HepG2 (cell line): ENCODE data around the gene NPDC1. TPM values are rescaled to one million over a fixed set of nuclear protein-coding genes. Genes with fewer than 3 reads are reported as not detected.

Source experiments
- HNF4A ChIP-seq: sonication (generic); formaldehyde crosslinking; IDR thresholded peaks from 2 replicates; pipeline ENCODE4 v1.4.0; 2020; ENCODE audit warnings: missing genetic modification reagents
- MLXIP ChIP-seq: sonication (generic); formaldehyde crosslinking; IDR thresholded peaks from 2 replicates; pipeline ENCODE4 v1.9.0; 2021; ENCODE audit warnings: missing genetic modification reagents, borderline replicate concordance
- RBAK ChIP-seq: sonication (generic); formaldehyde crosslinking; IDR thresholded peaks from 2 replicates; pipeline ENCODE4 v1.5.1; 2020; ENCODE audit warnings: mild to moderate bottlenecking, missing genetic modification reagents
- ZNF280D ChIP-seq: sonication (generic); formaldehyde crosslinking; IDR thresholded peaks from 2 replicates; pipeline ENCODE4 v1.5.1; 2020; ENCODE audit warnings: mild to moderate bottlenecking, missing genetic modification reagents
- ZNF3 ChIP-seq: IDR thresholded peaks from 2 replicates; pipeline ENCODE4 v1.7.0; 2017; ENCODE audit warnings: inconsistent platforms
- ZNF414 ChIP-seq: sonication (generic); formaldehyde crosslinking; IDR thresholded peaks from 2 replicates; pipeline ENCODE4 v1.5.0; 2020; ENCODE audit warnings: missing genetic modification reagents
- ZNF607 ChIP-seq: sonication (generic); formaldehyde crosslinking; IDR thresholded peaks from 2 replicates; pipeline ENCODE4 v1.5.1; 2020; ENCODE audit warnings: missing genetic modification reagents, mild to moderate bottlenecking, borderline replicate concordance
- ZNF841 ChIP-seq: sonication (generic); formaldehyde crosslinking; IDR thresholded peaks from 2 replicates; pipeline ENCODE4 v1.8.1; 2023; ENCODE audit warnings: missing genetic modification reagents, borderline replicate concordance
- polyA plus RNA-seq, 8 experiments: library from polyadenylated mRNA; depleted of rRNA in 3 of 8; stranded (reverse) in 7 of 8; unstranded in 1 of 8; fragments of >200 nt; fragmentation: Illumina TruSeq in 4 of 8; extraction: Trizol in 4 of 8; gene quantifications; 2 replicates each; pipeline versions ENCODE4 v1.2.1 to v1.2.3, GENCODE V29; 2011 to 2016; ENCODE audit warnings: low read depth in 4 of 8, missing spikeins in 1 of 8, mixed read lengths in 1 of 8; ENCODE audit not compliant: insufficient read depth in 1 of 8
- total RNA-seq, 5 experiments: library from RNA; depleted of rRNA; stranded (reverse); fragments of >200 nt; fragmentation: Illumina TruSeq; extraction: Trizol; gene quantifications; 2 replicates each; pipeline ENCODE4 v1.2.3, GENCODE V29; 2016; ENCODE audit warnings: low read depth in 1 of 5
- TF ChIP-seq, protein P1 (sequence below): sonication (generic); formaldehyde crosslinking; IDR thresholded peaks from 2 replicates; pipeline ENCODE4 v1.5.0; 2020; ENCODE audit warnings: mild to moderate bottlenecking, missing genetic modification reagents, borderline replicate concordance
- TF ChIP-seq, protein P2 (sequence below): sonication (generic); formaldehyde crosslinking; IDR thresholded peaks from 2 replicates; pipeline ENCODE4 v1.5.1; 2020; ENCODE audit warnings: missing genetic modification reagents, mild to moderate bottlenecking, borderline replicate concordance
- TF ChIP-seq, protein P3 (sequence below): sonication (generic); formaldehyde crosslinking; IDR thresholded peaks from 2 replicates; pipeline ENCODE4 v1.8.1; 2023; ENCODE audit warnings: mild to moderate bottlenecking, missing genetic modification reagents
- TF ChIP-seq, protein P4 (sequence below): sonication (generic); formaldehyde crosslinking; IDR thresholded peaks from 2 replicates; pipeline ENCODE4 v1.8.0; 2022; ENCODE audit warnings: missing genetic modification reagents, low read depth, mild to moderate bottlenecking, borderline replicate concordance

The NPDC1 gene
- total and polyA plus RNA-seq, 2 of the 13 experiments (the other 11 are each of a cell fraction or from before 2014, with no cell fraction given) = 0.84 to 5.4 TPM

DNA sequence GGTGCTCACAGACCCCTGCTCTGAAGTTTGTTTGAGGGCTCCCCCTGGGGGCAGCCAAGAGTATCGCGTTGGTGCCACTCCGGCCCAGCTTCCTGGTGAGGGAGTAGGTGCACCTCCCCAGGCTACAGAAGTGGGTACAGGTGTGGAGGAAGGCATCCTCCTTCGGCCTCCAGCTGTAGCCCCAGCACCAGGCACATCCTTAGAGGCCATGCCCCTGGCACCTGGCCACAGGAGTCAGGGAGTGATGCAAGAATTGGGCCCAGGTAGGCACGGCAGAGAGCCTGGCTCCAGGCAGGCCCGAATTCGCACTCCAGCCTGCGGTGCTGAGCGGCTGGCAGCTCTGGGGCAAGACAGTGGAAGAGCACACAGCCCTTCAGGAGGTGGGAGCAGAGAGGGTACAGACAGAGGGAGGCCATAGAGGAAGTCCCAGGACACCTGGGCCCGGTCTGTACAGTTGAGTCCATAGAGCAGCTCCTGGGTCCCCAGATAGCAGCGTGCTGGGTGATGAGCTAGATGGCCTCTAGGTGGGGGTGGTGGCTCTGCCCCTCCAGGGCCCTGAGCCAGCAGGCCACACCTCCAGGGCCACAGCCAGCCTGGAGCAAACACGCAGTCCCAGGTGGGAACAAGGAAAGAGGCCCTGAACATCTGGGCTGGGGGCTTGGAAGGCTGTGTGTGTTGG is 22.0 kb upstream of the NPDC1 start (continued):
- TF ChIP-seq, protein P1, sequence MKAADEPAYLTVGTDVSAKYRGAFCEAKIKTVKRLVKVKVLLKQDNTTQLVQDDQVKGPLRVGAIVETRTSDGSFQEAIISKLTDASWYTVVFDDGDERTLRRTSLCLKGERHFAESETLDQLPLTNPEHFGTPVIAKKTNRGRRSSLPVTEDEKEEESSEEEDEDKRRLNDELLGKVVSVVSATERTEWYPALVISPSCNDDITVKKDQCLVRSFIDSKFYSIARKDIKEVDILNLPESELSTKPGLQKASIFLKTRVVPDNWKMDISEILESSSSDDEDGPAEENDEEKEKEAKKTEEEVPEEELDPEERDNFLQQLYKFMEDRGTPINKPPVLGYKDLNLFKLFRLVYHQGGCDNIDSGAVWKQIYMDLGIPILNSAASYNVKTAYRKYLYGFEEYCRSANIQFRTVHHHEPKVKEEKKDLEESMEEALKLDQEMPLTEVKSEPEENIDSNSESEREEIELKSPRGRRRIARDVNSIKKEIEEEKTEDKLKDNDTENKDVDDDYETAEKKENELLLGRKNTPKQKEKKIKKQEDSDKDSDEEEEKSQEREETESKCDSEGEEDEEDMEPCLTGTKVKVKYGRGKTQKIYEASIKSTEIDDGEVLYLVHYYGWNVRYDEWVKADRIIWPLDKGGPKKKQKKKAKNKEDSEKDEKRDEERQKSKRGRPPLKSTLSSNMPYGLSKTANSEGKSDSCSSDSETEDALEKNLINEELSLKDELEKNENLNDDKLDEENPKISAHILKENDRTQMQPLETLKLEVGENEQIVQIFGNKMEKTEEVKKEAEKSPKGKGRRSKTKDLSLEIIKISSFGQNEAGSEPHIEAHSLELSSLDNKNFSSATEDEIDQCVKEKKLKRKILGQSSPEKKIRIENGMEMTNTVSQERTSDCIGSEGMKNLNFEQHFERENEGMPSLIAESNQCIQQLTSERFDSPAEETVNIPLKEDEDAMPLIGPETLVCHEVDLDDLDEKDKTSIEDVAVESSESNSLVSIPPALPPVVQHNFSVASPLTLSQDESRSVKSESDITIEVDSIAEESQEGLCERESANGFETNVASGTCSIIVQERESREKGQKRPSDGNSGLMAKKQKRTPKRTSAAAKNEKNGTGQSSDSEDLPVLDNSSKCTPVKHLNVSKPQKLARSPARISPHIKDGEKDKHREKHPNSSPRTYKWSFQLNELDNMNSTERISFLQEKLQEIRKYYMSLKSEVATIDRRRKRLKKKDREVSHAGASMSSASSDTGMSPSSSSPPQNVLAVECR (CRISPR knock-in tag) = peak; percentile 83
- TF ChIP-seq, protein P2, sequence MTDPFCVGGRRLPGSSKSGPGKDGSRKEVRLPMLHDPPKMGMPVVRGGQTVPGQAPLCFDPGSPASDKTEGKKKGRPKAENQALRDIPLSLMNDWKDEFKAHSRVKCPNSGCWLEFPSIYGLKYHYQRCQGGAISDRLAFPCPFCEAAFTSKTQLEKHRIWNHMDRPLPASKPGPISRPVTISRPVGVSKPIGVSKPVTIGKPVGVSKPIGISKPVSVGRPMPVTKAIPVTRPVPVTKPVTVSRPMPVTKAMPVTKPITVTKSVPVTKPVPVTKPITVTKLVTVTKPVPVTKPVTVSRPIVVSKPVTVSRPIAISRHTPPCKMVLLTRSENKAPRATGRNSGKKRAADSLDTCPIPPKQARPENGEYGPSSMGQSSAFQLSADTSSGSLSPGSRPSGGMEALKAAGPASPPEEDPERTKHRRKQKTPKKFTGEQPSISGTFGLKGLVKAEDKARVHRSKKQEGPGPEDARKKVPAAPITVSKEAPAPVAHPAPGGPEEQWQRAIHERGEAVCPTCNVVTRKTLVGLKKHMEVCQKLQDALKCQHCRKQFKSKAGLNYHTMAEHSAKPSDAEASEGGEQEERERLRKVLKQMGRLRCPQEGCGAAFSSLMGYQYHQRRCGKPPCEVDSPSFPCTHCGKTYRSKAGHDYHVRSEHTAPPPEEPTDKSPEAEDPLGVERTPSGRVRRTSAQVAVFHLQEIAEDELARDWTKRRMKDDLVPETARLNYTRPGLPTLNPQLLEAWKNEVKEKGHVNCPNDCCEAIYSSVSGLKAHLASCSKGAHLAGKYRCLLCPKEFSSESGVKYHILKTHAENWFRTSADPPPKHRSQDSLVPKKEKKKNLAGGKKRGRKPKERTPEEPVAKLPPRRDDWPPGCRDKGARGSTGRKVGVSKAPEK (CRISPR knock-in tag) = no peak
- TF ChIP-seq MLXIP (CRISPR knock-in tag) (no peak), HNF4A (CRISPR knock-in tag) (peak; percentile 48; the same call in 1 of the 2 replicates), ZNF841 (CRISPR knock-in tag) (no peak), ZNF280D (CRISPR knock-in tag) (no peak), RBAK (CRISPR knock-in tag) (no peak), ZNF414 (CRISPR knock-in tag) (peak; percentile 95; the same call in 1 of the 2 replicates), ZNF607 (CRISPR knock-in tag) (peak; percentile 29; the same call in 1 of the 2 replicates), ZNF3 (CRISPR knock-in tag) (no peak)
- TF ChIP-seq, protein P3, sequence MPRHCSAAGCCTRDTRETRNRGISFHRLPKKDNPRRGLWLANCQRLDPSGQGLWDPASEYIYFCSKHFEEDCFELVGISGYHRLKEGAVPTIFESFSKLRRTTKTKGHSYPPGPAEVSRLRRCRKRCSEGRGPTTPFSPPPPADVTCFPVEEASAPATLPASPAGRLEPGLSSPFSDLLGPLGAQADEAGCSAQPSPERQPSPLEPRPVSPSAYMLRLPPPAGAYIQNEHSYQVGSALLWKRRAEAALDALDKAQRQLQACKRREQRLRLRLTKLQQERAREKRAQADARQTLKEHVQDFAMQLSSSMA = no peak
- TF ChIP-seq, protein P4, sequence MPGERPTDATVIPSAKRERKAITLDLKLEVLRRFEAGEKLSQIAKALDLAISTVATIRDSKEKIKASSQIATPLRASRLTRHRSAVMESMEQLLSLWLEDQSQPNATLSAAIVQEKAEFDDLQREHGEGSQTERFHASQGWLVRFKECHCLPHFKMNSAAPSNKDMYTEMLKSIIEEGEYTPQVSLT (CRISPR knock-in tag) = no peak
